ENCODE measurements around the gene DMRTC2. TPM values are rescaled to one million over a fixed set of nuclear protein-coding genes. Genes with fewer than 3 reads are reported as not detected.

The DMRTC2 gene
- total RNA-seq, 1 experiment from 2014 or later: not detected

GRCh38 chr19:41888926-41889325 is 44.1 kb downstream of the DMRTC2 start:
- Histone ChIP-seq H3K79me2 (ENCODE audit: insufficient read depth, low read length) (peaks cover 54% of the 10 kb centered on the region), H3K27ac (ENCODE audit: low read depth, low read length) (no peak overlapping the region), H3K4me3 (replicated peaks in 1 of 2; ENCODE audit: low read depth in 1 of 2, low read length in 2 of 2) (no peak overlapping the region), H2AFZ (ENCODE audit: low read depth, low read length, poor library complexity, severe bottlenecking) (no peak overlapping the region), H3K4me1 (ENCODE audit: control insufficient read depth in 1 of 2, insufficient read depth in 2 of 2, low read length in 2 of 2) (peaks cover 27 to 44% of the 10 kb centered on the region in 2 experiments), H3K4me2 (ENCODE audit: low read length) (no peak overlapping the region), H3K9me3 (ENCODE audit: control insufficient read depth in 1 of 2, insufficient read depth in 1 of 2, low read depth in 1 of 2, low read length in 2 of 2) (no peaks in the 10 kb centered on the region), H3K27me3 (ENCODE audit: insufficient read depth, low read length) (no peaks in the 10 kb centered on the region), H4K20me1 (ENCODE audit: insufficient read depth) (no peaks in the 10 kb centered on the region), H3K36me3 (ENCODE audit: control insufficient read depth in 1 of 2, insufficient read depth in 2 of 2, low read length in 2 of 2) (peaks cover 4 to 18% of the 10 kb centered on the region in 2 experiments), H3K9ac (ENCODE audit: low read length) (peak overlapping the region; percentile 65; the same call in 1 of the 2 replicates), H3K9me2 (ENCODE audit: insufficient read depth) (no peaks in the 10 kb centered on the region)
- no peak for DNase-seq (ENCODE audit: low read depth, low spot score)
- no peak for ATAC-seq
- no TSS peak for BruUV-seq (replicated peaks)
- ChIA-PET POLR2A (interaction anchor here (1.1 kb wide), 1 partner anchor 15 kb away, joined by 4 read pairs; no protein-coding TSS in a partner anchor), RAD21 (ENCODE audit: low non-redundant PET in 1 of 2, low total read pairs in 2 of 2, uncharacterized antibody in 2 of 2, unreplicated experiment in 2 of 2) (no interaction called here), CTCF (no interaction called here)
- intact Hi-C loops (cut with micrococcal nuclease): no loop called here
- TF ChIP-seq, protein P1, sequence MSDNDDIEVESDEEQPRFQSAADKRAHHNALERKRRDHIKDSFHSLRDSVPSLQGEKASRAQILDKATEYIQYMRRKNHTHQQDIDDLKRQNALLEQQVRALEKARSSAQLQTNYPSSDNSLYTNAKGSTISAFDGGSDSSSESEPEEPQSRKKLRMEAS (IDR thresholded peaks at IDR 0.05): no peak
- TF ChIP-seq CTCF (IDR thresholded peaks at IDR 0.05 in 2 of 3, conservative IDR thresholded peaks at IDR 0.05 in 1 of 3; ENCODE audit: borderline replicate concordance in 1 of 3, insufficient read depth in 1 of 3, low read depth in 2 of 3, low read length in 2 of 3): 0 out of 6 replicates have a peak, but pooled peaks of 2 of the 3 experiments have one; percentile 3 to 6

DNA sequence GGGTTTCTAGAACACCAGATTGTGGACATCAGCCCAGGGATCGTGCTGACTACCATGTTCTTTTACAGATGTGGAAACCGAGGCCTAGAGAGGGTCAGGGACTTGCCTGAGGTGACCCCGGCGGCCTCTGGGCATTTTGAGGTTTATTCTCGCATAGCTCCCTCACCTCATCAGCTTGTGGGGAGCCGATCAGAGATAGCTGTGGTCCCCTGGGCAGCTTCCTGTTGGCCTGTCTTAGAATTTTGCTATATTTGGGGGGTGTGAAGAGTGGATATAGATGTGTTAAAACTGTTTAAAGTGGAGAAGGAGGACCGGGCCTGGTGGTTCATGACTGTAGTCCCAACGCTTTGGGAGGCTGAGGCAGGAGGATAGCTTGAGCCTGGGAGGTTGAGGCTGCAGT is 45.1 kb downstream of the DMRTC2 start:
- intact Hi-C loops (cut with micrococcal nuclease): no loop called here
- Histone ChIP-seq H3K9me2 (ENCODE audit: insufficient read depth) (no peaks in the 10 kb centered on the region), H3K4me2 (ENCODE audit: low read length) (no peak overlapping the region), H3K27ac (ENCODE audit: low read depth, low read length) (no peak overlapping the region), H3K9ac (ENCODE audit: low read length) (no peak overlapping the region), H3K36me3 (ENCODE audit: control insufficient read depth in 1 of 2, insufficient read depth in 2 of 2, low read length in 2 of 2) (peaks cover 11 to 18% of the 10 kb centered on the region in 2 experiments), H4K20me1 (ENCODE audit: insufficient read depth) (no peaks in the 10 kb centered on the region), H3K79me2 (ENCODE audit: insufficient read depth, low read length) (peaks cover 47% of the 10 kb centered on the region), H3K27me3 (ENCODE audit: insufficient read depth, low read length) (no peaks in the 10 kb centered on the region), H3K4me1 (ENCODE audit: control insufficient read depth in 1 of 2, insufficient read depth in 2 of 2, low read length in 2 of 2) (peaks cover 27 to 41% of the 10 kb centered on the region in 2 experiments), H3K4me3 (replicated peaks in 1 of 2; ENCODE audit: low read depth in 1 of 2, low read length in 2 of 2) (no peak overlapping the region), H3K9me3 (ENCODE audit: control insufficient read depth in 1 of 2, insufficient read depth in 1 of 2, low read depth in 1 of 2, low read length in 2 of 2) (no peaks in the 10 kb centered on the region), H2AFZ (ENCODE audit: low read depth, low read length, poor library complexity, severe bottlenecking) (no peak overlapping the region)
- TF ChIP-seq POLR2AphosphoS5 (IDR thresholded peaks at IDR 0.05; ENCODE audit: low read depth, low read length) (no peak), JUND (IDR thresholded peaks at IDR 0.05) (no peak)
- TF ChIP-seq, protein P2, sequence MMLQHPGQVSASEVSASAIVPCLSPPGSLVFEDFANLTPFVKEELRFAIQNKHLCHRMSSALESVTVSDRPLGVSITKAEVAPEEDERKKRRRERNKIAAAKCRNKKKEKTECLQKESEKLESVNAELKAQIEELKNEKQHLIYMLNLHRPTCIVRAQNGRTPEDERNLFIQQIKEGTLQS (IDR thresholded peaks at IDR 0.05): no peak
- POLR2A ChIA-PET: no interaction called here
- CTCF ChIA-PET: no interaction called here
- RAD21 ChIA-PET (ENCODE audit: low non-redundant PET in 1 of 2, low total read pairs in 2 of 2, uncharacterized antibody in 2 of 2, unreplicated experiment in 2 of 2): no interaction called here
- BruUV-seq (replicated peaks): no TSS peak
- DNase-seq (ENCODE audit: low read depth, low spot score): no peak
- ATAC-seq: no peak

Measured in HCT116 (cell line).